Ovary (tissue), 9 donors: ENCODE results near the gene TBXAS1. TPM values are rescaled to one million over a fixed set of nuclear protein-coding genes. Genes with fewer than 3 reads are reported as not detected.

ENCODE experiments used
- DNase-seq, 5 donors: peaks; one replicate each; pipeline ENCODE4 v3.0.0-alpha.2; 2019 to 2020
- H3K27ac ChIP-seq, 2 donors: fragments of 200-600 bp; one replicate each; pipeline versions ENCODE4 v1.5.1 to v1.8.0; 2019 to 2022
- H3K27me3 ChIP-seq: fragments of 200-600 bp; one replicate; pipeline ENCODE4 v1.8.0; 2022
- H3K36me3 ChIP-seq: fragments of 200-600 bp; sonication (generic); one replicate; pipeline ENCODE4 v1.5.1; 2019
- H3K4me1 ChIP-seq: one replicate; pipeline ENCODE4 v1.8.1; 2013; ENCODE audit warnings: mild to moderate bottlenecking, moderate library complexity; ENCODE audit not compliant: insufficient read depth
- H3K4me3 ChIP-seq: fragments of 200-600 bp; sonication (generic); one replicate; pipeline ENCODE4 v1.5.1; 2017
- H3K9me3 ChIP-seq, 2 donors: fragments of 200-600 bp in 1 of 2; sonication (generic) in 1 of 2; one replicate each; pipeline versions ENCODE4 v1.5.1 to v1.8.1; 2013 to 2019; ENCODE audit warnings: mild to moderate bottlenecking in 1 of 2, moderate library complexity in 1 of 2
- CTCF ChIP-seq, 3 donors: fragments of 450-650 bp in 2 of 3; fragments of 200-600 bp in 1 of 3; IDR thresholded peaks; one replicate each; pipeline versions ENCODE4 v1.5.1 to v1.8.0; 2016 to 2022; ENCODE audit warnings: antibody characterized with exemption in 3 of 3, mild to moderate bottlenecking in 1 of 3
- EP300 ChIP-seq: sonication (generic); formaldehyde crosslinking; IDR thresholded peaks from one replicate; pipeline ENCODE4 v1.6.1; 2017; ENCODE audit warnings: antibody characterized with exemption
- POLR2A ChIP-seq: fragments of 450-650 bp; IDR thresholded peaks from one replicate; pipeline ENCODE4 v1.6.1; 2017; ENCODE audit warnings: antibody characterized with exemption, mild to moderate bottlenecking, moderate library complexity
- WGBS, 3 donors: extraction: QIAGEN DNeasy Blood & Tissue Kit in 1 of 3; methylation state at CpG; one replicate each; pipeline versions ENCODE4 v1.1.5 to v1.1.7; 2013 to 2017; 5-methylcytosine and 5-hydroxymethylcytosine counted together
- intact Hi-C, 4 donors: fragments of 100-400 bp; cut with DNase I; formaldehyde crosslinking; loops; one replicate each; pipeline versions ENCODE4 v1.11.0 to v1.15.1; 2022 to 2023
- polyA plus RNA-seq, 2 donors: library from polyadenylated mRNA; stranded (reverse); fragments of 200-250 nt in 1 of 2; fragments of 350-450 nt in 1 of 2; fragmentation: Illumina TruSeq in 1 of 2; extraction: RNeasy Lipid Tissue Mini Kit (QIAGEN cat#74804) in 1 of 2; gene quantifications; one replicate each; pipeline ENCODE4 v1.2.3, GENCODE V29; 2013 to 2014
- total RNA-seq, 7 donors: library from RNA; depleted of rRNA in 2 of 7; stranded (reverse); fragments of >200 nt in 2 of 7; fragmentation: NEBNext Ultra II Directional in 3 of 7; extraction: Animal tissue kit (Norgen Biotek cat#: 25700) in 3 of 7; gene quantifications; one replicate each; pipeline versions ENCODE4 v1.1.0 to v1.2.4, GENCODE V29; 2016 to 2023
- donor health status: DM: no; HTN: no; CAD: no; lungs with moderate emphysema.
- donor health status: DM: no; HTN: no; CAD: no.
- donor health status: Bipolar disorder and iron deficiency.
- donor health status: DM: yes; HTN: yes; CAD: no.
- donor health status: DM: no; HTN: no; CAD: no.
- donor health status: DM: yes; HTN: yes; CAD: no.

TBXAS1 gene
- total and polyA plus RNA-seq, 9 donors = 3.1 to 16.8 (median 9.0) TPM

DNA sequence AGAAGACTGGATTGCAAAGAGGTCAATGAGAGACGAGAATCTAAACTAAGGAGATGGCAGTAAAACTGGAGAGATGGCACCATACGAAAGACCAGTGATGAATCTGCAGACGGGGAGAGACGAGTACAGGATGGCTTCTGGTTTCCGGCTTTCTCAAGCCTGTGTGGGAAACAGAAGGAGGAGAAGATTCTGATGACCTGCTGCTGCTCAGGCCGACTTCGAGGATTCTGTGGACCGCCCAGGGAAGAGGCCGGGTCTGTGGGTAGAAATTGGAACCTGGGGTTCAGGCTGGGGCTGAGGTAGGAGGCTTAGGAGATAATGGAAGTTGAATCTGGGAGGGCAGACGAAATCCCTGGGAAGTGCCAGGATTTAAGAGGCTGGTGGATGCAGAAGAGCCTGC lies 185.1 kb downstream of the TBXAS1 start:
- Histone ChIP-seq H3K27ac (no peak overlapping the region), H3K4me1 (peaks cover 1% of the 10 kb centered on the region), H3K36me3 (no peaks in the 10 kb centered on the region), H3K4me3 (no peak overlapping the region), H3K9me3 (no peaks in the 10 kb centered on the region), H3K27me3 (no peaks in the 10 kb centered on the region)
- WGBS, 3 donors = 91 to 93% (median 93%) methylated on average over 10 of the region's 10 CpGs
- TF ChIP-seq EP300 (no peak), CTCF (IDR thresholded peaks at IDR 0.05) (no peak), POLR2A (no peak)
- no peak for DNase-seq
- intact Hi-C loops = no loop called here

- Histone ChIP-seq H3K36me3 (no peaks in the 10 kb centered on the region), H3K4me3 (no peak overlapping the region), H3K9me3 (no peaks in the 10 kb centered on the region), H3K27me3 (no peaks in the 10 kb centered on the region), H3K27ac (no peak overlapping the region), H3K4me1 (peaks cover 1% of the 10 kb centered on the region)
- intact Hi-C loops = no loop called here
- DNase-seq = no peak
- 81 to 90% (median 82%) methylated on average over 11 of the region's 11 CpGs for WGBS, 3 donors
- TF ChIP-seq POLR2A (no peak), CTCF (IDR thresholded peaks at IDR 0.05) (no peak), EP300 (no peak)
Measured at GRCh38 chr7:140015471-140015970, 186.5 kb downstream of the TBXAS1 start.

DNA sequence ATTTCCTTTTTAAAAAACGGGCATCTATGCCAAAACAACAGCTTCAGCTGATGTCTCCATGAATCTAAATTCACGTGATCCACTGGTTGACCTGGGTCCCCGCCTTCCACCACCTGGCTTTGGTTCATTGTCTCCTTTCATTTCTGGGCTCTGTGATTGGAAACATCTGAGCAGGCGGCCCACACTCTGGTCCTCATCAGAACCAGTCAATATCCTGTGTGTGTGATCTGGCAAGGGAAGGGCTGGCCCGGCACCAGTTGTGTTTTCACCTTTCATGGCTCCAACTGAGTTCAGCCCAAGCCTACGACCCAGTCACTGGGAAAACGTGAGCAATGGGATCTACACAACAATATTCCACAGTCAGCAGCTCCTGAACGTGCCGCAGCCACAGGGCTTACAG lies 187.5 kb downstream of the TBXAS1 start:
- TF ChIP-seq CTCF (IDR thresholded peaks at IDR 0.05) (no peak), EP300 (no peak), POLR2A (no peak)
- no peak for DNase-seq
- intact Hi-C loops = no loop called here
- WGBS, 3 donors = 84 to 90% (median 87%) methylated on average over 9 of the region's 9 CpGs
- no peaks in the 10 kb centered on the region for H3K9me3 ChIP-seq
- peaks cover 1% of the 10 kb centered on the region for H3K4me1 ChIP-seq
- H3K27ac ChIP-seq = no peak overlapping the region
- H3K27me3 ChIP-seq = no peaks in the 10 kb centered on the region
- H3K36me3 ChIP-seq = no peaks in the 10 kb centered on the region
- H3K4me3 ChIP-seq = no peak overlapping the region

DNA sequence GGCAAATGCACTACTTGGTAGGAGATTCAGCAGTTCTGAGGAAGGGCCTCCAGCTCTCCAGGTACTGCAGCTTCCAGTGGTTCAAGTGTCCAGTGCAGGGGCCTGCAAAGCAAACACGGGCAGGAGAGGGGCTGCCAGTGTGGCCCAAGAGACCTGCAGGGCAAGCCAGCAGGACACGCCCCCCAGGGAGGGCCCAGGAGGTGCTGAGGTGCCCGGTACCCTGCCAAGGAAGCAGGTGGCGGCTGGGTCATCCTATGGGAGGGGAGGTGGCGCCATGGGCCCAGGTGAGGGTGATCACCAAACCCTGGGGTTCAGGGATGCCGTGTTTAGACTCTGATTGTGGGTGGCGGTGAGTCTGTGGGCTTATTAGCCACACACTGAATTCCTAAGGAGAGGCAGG lies 188.0 kb downstream of the TBXAS1 start:
- intact Hi-C loops = no loop called here
- TF ChIP-seq EP300 (no peak), CTCF (IDR thresholded peaks at IDR 0.05) (no peak), POLR2A (no peak)
- no peaks in the 10 kb centered on the region for H3K9me3 ChIP-seq
- DNase-seq = no peak
- H3K27ac ChIP-seq = no peak overlapping the region
- no peaks in the 10 kb centered on the region for H3K36me3 ChIP-seq
- peaks cover 1% of the 10 kb centered on the region for H3K4me1 ChIP-seq
- WGBS, 3 donors = 85 to 91% (median 86%) methylated on average over 7 of the region's 7 CpGs
- no peak overlapping the region for H3K4me3 ChIP-seq
- no peaks in the 10 kb centered on the region for H3K27me3 ChIP-seq
